GM23248 (cell line): ENCODE data around the gene UMODL1.

ENCODE experiments used
- EZH2 ChIP-seq: fragments of 200-600 bp; sonication (generic); IDR thresholded peaks from 2 replicates; pipeline ENCODE4 v1.6.1; 2018; ENCODE audit warnings: antibody characterized with exemption, mild to moderate bottlenecking; ENCODE audit not compliant: insufficient read depth, poor library complexity, severe bottlenecking
- EZH2phosphoT487 ChIP-seq: fragments of 200-600 bp; sonication (generic); IDR thresholded peaks from 2 replicates; pipeline ENCODE4 v1.6.1; 2018; ENCODE audit warnings: antibody characterized with exemption, moderate library complexity, mild to moderate bottlenecking, low read depth; ENCODE audit not compliant: insufficient read depth

GRCh38 chr21:42148584-42148983 is 77.5 kb downstream of the UMODL1 start:
- TF ChIP-seq EZH2phosphoT487 (no peak), EZH2 (no peak)
